Upper lobe of right lung (tissue), 1 donor: ENCODE data around the gene KCNC2. TPM values are rescaled to one million over a fixed set of nuclear protein-coding genes. Genes with fewer than 3 reads are reported as not detected.

Experiments
- ATAC-seq: fragments of 200-7000 bp; cut with Tn5 transposase; one replicate; pipeline ENCODE4 v1.9.1; 2020; ENCODE audit warnings: mild to moderate bottlenecking, moderate library complexity
- DNase-seq: peaks from one replicate; pipeline ENCODE4 v3.0.0-alpha.2; 2020
- H3K27ac ChIP-seq: fragments of 200-600 bp; one replicate; pipeline ENCODE4 v1.8.0; 2022
- H3K27me3 ChIP-seq: fragments of 200-600 bp; one replicate; pipeline ENCODE4 v1.8.0; 2022; ENCODE audit warnings: mild to moderate bottlenecking
- H3K36me3 ChIP-seq: fragments of 200-600 bp; one replicate; pipeline ENCODE4 v1.8.0; 2022
- H3K4me1 ChIP-seq: fragments of 200-600 bp; one replicate; pipeline ENCODE4 v1.8.0; 2022
- H3K4me3 ChIP-seq: fragments of 200-600 bp; one replicate; pipeline ENCODE4 v1.8.0; 2022; ENCODE audit warnings: mild to moderate bottlenecking
- H3K9me3 ChIP-seq: fragments of 200-600 bp; one replicate; pipeline ENCODE4 v1.8.0; 2022
- CTCF ChIP-seq: fragments of 200-600 bp; IDR thresholded peaks from one replicate; pipeline ENCODE4 v1.8.0; 2022; ENCODE audit warnings: antibody characterized with exemption
- intact Hi-C: fragments of 100-400 bp; cut with DNase I; formaldehyde crosslinking; loops from one replicate; pipeline ENCODE4 v1.11.0; 2022
- total RNA-seq: library from RNA; stranded (reverse); fragmentation: NEBNext Ultra II Directional; extraction: Animal tissue kit (Norgen Biotek cat#: 25700); gene quantifications from one replicate; pipeline ENCODE4 v1.2.1, GENCODE V29; 2021
- donor health status: DM: no; HTN: yes; CAD: no; lungs with severe emphysema.

Gene KCNC2
- total RNA-seq, 1 donor from 2014 or later, result not detected

GRCh38 chr12:75161488-75161887 lies 48.2 kb downstream of the KCNC2 start:
- no peak for DNase-seq
- H3K27ac ChIP-seq, result no peak overlapping the region
- intact Hi-C loops, result no loop called here
- ATAC-seq, result no peak
- TF ChIP-seq CTCF, result no peak
- no peak overlapping the region for H3K4me3 ChIP-seq
- H3K27me3 ChIP-seq, result no peaks in the 10 kb centered on the region
- no peaks in the 10 kb centered on the region for H3K36me3 ChIP-seq
- H3K4me1 ChIP-seq, result no peaks in the 10 kb centered on the region
- no peaks in the 10 kb centered on the region for H3K9me3 ChIP-seq

DNA sequence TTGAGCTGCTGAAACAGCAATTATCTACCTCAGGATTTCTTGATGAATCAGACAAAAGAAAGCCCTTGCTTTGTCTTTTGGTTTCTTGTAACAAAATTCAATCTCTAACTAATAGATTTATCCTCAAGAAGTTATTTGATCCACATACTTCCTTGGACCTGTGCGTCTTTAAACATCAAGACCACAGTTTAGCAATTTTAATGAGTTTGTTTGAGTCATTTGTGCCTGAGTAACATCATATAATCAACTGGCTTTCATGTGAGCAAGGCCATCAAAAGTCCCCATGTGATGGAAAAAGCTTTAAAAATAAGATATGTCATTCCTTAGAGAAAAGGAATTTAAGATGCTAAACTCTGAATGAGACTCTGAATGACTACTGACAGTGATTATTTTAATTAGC lies 52.3 kb downstream of the KCNC2 start:
- intact Hi-C loops, result no loop called here
- Histone ChIP-seq H3K27me3 (no peaks in the 10 kb centered on the region), H3K9me3 (no peaks in the 10 kb centered on the region), H3K4me3 (no peak overlapping the region), H3K36me3 (no peaks in the 10 kb centered on the region), H3K27ac (no peak overlapping the region), H3K4me1 (no peaks in the 10 kb centered on the region)
- no peak for DNase-seq
- no peak for TF ChIP-seq CTCF
- ATAC-seq, result no peak

- H3K27ac ChIP-seq, result no peak overlapping the region
- no peaks in the 10 kb centered on the region for H3K36me3 ChIP-seq
- no peaks in the 10 kb centered on the region for H3K27me3 ChIP-seq
- no peaks in the 10 kb centered on the region for H3K9me3 ChIP-seq
- H3K4me1 ChIP-seq, result no peaks in the 10 kb centered on the region
- no peak overlapping the region for H3K4me3 ChIP-seq
- ATAC-seq (no peak), DNase-seq (no peak)
- no peak for TF ChIP-seq CTCF
- intact Hi-C loops, result no loop called here
These were observed 53.7 kb downstream of the KCNC2 start for GRCh38 chr12:75155962-75156361.

DNA sequence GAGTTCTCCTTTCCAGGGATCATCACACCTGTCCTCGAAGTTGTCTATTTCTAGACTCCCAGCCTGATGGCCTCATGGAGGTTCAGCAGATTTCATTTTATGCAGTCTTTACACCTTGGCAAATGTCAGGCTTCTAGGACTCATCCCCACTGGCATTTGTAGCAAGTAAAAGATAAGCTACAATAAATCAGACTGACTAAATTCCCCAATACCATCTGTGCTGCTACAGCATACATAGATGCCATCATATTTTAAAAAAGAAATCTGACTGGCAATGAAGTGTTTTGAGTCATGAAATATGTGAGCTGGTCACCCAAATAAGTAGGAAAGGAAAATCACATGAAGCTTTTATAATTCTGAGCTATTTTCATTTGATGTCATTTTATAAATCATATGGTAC lies 55.3 kb downstream of the KCNC2 start:
- Histone ChIP-seq H3K4me3 (no peak overlapping the region), H3K36me3 (no peaks in the 10 kb centered on the region), H3K4me1 (no peaks in the 10 kb centered on the region), H3K27me3 (no peaks in the 10 kb centered on the region), H3K27ac (no peak overlapping the region), H3K9me3 (no peaks in the 10 kb centered on the region)
- DNase-seq (no peak), ATAC-seq (no peak)
- intact Hi-C loops, result no loop called here
- no peak for TF ChIP-seq CTCF

DNA sequence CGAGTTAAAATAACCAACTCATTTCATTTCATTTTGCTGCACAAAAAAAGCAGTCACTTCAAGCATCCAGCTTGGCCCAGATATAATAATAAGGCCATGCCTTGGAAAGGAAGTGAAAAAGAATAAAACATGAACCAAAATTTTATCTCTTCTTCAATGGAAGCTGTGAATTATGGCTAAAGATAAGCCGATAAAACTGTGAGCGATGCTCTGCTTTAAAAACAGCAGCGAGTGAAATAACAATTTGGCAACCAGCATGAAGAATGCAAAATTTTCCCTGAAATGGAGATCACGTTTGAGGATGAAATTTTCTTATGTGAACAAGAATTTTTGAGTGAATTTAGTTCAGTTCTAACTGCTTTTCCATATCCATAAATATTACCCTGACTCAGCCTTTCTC lies 70.4 kb downstream of the KCNC2 start:
- Histone ChIP-seq H3K27ac (no peak overlapping the region), H3K4me1 (no peaks in the 10 kb centered on the region), H3K27me3 (no peaks in the 10 kb centered on the region), H3K36me3 (no peaks in the 10 kb centered on the region), H3K9me3 (no peaks in the 10 kb centered on the region), H3K4me3 (no peak overlapping the region)
- intact Hi-C loops, result no loop called here
- no peak for DNase-seq
- TF ChIP-seq CTCF, result no peak
- ATAC-seq, result no peak

DNA sequence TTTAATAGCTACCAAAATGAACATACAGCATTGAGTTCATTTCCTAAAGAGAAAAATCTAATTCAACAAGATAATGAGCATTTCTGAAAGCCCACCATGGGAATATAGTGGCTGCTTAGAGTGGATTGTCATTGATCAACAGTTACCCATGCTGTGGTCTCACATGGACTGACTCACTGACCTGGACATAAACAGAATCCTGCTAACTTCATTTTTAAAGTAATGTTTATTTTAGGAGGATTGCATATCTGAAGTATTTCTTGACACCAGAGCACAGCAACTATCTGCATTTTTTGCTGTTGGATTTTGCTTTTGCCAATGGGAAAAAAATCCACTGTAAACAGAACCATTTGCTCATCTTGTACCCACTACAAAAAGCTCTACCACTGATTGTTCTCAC lies 71.7 kb downstream of the KCNC2 start:
- H3K4me3 ChIP-seq, result no peak overlapping the region
- intact Hi-C loops, result no loop called here
- ATAC-seq (no peak), DNase-seq (no peak)
- no peaks in the 10 kb centered on the region for H3K27me3 ChIP-seq
- H3K27ac ChIP-seq, result no peak overlapping the region
- H3K4me1 ChIP-seq, result no peaks in the 10 kb centered on the region
- TF ChIP-seq CTCF, result no peak
- no peaks in the 10 kb centered on the region for H3K36me3 ChIP-seq
- H3K9me3 ChIP-seq, result no peaks in the 10 kb centered on the region
